Epithelial cell of esophagus (primary cell): ENCODE results near the gene ACKR1.

ENCODE experiments used
- DNase-seq: peaks from one replicate; pipeline ENCODE4 v3.0.0; 2010; ENCODE audit warnings: low read depth
- H3K4me3 ChIP-seq: 2 replicates; pipeline ENCODE4 v1.5.1; 2011; ENCODE audit warnings: mild to moderate bottlenecking, low read length, control low read depth
- TF ChIP-seq, protein P1 (sequence below): IDR thresholded peaks from 2 replicates; pipeline ENCODE4 v1.5.1; 2011; ENCODE audit warnings: low read depth, mild to moderate bottlenecking, low read length, control low read depth, inconsistent platforms; ENCODE audit not compliant: insufficient read depth; ENCODE audit errors: missing control alignments

Gene ACKR1

DNA sequence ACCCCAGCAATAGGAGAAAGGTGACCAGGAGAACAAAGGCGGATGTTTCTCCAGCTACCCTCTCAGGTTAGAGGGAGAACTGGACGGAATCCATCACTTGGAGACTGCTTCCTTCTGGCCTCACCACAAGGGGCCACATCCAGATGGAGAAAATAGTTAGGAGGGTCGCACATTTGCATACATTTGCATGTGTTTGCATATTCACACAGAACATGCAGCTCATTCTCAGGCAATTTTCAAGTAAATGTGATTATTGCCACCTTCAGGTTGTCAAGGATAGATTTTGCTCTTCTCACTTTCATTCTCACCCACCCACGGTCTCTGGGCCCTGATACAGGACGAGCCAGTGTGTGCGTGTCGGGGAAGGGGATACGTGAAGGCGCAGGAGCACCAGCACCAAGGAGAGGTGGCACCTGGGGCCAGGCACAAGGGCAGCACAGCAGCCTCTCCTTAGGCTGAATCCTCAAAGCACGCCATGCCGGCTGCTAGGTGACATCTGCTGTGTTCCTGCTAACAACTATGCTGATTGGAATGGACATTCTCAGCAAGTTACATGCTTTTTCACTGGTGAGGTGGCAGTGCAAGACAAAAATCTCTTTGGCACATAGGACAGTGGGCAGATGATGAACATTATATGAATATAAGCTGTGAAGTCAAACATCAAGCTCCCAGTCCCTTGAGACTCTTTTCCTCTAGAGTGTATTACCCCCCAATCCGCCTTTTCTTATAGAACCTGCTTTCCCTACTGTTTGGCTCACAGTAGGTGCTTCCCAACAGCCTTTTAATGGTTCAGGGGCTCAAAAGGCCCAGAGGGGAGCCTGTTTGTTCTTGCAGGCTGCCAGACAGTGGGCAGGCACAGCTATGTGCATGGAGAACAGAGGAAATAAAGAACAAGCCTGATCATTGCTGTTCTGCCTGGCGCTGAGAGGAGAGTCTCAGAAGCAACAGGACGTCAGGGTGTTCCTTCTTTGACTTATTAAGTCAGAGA, 14.3 kb downstream of the ACKR1 start:
- DNase-seq: no peak
- H3K4me3 ChIP-seq: no peak overlapping the region
- TF ChIP-seq, protein P1, sequence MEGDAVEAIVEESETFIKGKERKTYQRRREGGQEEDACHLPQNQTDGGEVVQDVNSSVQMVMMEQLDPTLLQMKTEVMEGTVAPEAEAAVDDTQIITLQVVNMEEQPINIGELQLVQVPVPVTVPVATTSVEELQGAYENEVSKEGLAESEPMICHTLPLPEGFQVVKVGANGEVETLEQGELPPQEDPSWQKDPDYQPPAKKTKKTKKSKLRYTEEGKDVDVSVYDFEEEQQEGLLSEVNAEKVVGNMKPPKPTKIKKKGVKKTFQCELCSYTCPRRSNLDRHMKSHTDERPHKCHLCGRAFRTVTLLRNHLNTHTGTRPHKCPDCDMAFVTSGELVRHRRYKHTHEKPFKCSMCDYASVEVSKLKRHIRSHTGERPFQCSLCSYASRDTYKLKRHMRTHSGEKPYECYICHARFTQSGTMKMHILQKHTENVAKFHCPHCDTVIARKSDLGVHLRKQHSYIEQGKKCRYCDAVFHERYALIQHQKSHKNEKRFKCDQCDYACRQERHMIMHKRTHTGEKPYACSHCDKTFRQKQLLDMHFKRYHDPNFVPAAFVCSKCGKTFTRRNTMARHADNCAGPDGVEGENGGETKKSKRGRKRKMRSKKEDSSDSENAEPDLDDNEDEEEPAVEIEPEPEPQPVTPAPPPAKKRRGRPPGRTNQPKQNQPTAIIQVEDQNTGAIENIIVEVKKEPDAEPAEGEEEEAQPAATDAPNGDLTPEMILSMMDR: no peak

DNA sequence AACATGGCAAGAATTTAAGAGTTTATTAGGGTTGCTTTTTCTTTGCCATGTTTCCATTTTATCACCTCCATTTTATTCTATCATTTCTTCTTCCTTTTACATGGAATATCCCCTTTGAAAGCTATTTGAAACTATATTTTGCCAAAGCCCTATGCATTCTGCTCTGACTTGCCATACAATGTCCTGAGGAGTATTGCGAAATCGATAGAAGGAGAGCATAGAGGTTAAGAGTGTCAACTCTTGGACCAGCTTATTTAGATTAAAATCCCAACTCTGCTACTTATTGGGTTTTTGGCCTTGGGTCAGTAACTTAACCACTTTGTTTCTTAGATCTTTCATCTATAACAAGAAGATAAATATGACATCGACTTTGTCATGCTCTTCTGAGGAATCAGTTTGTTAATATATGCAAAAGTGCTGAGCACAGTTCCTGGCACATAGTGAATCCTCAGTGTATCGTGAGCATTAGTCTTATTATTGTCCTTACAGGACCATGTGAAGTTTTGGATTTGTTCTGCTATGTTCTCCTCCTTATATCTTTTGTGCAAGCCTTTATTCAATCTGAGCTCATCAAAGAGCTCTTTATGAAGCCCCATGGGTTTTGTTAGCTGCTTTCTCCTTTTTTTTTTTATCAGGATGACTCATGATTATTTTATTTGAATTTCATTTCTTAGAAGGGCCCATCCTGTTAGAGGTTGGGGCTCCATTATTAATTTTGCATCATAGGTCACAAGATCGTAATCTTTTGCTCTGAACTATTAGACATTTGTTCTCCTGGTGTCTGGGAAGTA, 17.6 kb downstream of the ACKR1 start:
- no peak for DNase-seq
- H3K4me3 ChIP-seq: no peak overlapping the region
- TF ChIP-seq, protein P1: no peak

DNA sequence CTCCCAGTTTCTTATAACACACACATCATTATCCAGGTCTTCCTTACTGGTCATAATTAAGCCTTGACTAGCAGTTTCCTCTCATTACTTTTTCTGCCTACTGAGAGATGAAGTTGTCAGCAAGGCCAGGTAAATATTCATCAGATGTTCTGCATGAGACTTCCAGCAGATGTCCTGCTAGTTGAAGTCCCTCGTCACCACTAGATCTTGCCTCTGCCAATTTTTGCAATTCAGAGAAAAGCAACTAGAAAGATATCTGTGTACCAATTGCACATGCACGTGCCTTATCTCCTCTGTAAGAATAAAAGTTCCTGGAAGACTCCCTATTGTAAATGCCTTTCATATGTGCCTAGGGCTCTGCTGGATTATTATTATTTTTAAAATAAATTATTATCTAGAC, 18.3 kb downstream of the ACKR1 start:
- DNase-seq: no peak
- TF ChIP-seq, protein P1: no peak
- no peak overlapping the region for H3K4me3 ChIP-seq

DNA sequence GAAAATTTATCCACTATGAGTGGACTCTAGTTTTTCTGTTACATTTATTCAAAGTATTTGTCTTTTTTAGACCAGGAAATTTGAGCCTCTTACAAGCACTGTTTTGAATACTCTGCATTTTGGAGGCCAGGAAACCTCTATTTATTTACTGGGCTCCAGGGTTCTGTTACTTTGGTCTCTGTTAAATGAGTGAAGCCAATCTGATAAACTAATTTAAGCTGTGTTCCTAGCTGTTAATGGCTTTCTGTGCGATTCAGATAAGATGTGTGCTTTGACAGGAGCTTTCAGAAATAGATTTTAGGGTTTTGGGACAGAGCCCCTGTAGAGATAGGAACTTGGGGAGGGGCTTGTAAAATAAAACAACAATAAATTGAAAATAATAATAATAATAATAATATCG, 23.9 kb downstream of the ACKR1 start:
- TF ChIP-seq, protein P1: no peak
- DNase-seq: no peak
- H3K4me3 ChIP-seq: no peak overlapping the region

DNA sequence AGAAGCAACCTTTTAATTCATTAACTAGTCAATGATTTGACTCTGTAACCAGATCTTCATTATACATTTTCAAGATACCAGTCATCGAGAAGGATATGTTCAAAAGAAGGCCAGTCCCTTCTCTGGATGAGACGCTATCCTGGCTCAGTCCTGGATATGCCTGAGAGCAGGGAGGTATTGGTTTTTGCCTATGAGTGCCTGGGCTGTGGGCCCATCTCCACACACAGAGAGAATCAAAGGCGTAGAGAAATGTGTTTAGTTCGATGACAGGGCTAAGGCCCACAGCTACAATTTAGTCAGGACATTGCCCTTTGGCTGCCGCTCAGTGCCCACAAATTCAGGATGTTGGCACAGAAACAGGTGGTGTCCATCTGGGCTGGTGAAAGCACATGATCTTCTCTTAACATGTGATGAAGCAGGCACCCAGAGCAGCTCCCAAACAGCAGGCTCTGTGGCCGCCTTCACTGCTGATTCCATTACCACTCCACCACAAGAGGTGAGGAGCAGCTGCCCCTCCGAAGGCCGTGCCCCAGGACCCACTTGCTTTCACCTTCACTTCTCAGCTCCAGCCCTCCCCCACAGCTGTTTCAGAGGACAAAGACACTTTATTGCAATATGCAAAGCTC, 24.7 kb downstream of the ACKR1 start:
- TF ChIP-seq, protein P1: no peak
- DNase-seq: no peak
- H3K4me3 ChIP-seq: no peak overlapping the region

DNA sequence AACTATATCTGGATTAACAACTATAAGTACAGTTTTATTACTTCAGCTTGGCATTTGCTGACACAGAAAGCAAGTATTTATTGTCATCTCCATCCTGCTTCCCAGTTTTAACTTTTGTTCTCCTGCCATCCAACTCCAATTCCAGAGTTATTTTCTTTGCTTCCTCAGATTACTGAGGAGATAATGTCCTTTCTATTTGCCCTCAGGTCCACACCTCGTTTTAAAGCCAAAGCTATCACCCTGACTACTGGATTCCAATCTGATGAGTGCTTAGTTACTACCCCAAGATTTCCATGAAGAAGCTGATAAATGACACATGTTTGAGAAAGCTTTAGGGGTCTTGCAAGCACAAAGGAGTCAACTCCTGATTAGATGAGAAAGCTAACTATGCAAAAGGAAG, 25.2 kb downstream of the ACKR1 start:
- TF ChIP-seq, protein P1: no peak
- DNase-seq: no peak
- no peak overlapping the region for H3K4me3 ChIP-seq
